ENCODE results near the gene RAI1. TPM values are rescaled to one million over a fixed set of nuclear protein-coding genes. Genes with fewer than 3 reads are reported as not detected.

The RAI1 gene
- total RNA-seq, 1 donor from 2014 or later = 30.1 TPM

GRCh38 chr17:17737961-17738894, 57.0 kb downstream of the RAI1 start:
- intact Hi-C loops (cut with micrococcal nuclease) = loop anchor here (10.0 kb wide), 1 partner anchor 63 kb away; no protein-coding TSS in a partner anchor
- no peak for DNase-seq

GRCh38 chr17:17738901-17739300, 57.6 kb downstream of the RAI1 start:
- intact Hi-C loops (cut with micrococcal nuclease) = loop anchor here (10.0 kb wide), 1 partner anchor 64 kb away; no protein-coding TSS in a partner anchor
- peak; percentile 77 for ATAC-seq
- DNase-seq = peak; percentile 54

More at GRCh38 chr17:17737961-17738894, 57.0 kb downstream of the RAI1 start:
- ATAC-seq = peak; percentile 9

- DNase-seq (peak; percentile 64), ATAC-seq (peak; percentile 58)
- intact Hi-C loops (cut with micrococcal nuclease) = loop anchor here (10.0 kb wide), 1 partner anchor 65 kb away; no protein-coding TSS in a partner anchor
These were observed 58.3 kb downstream of the RAI1 start for GRCh38 chr17:17739388-17740066.

GRCh38 chr17:17740615-17741348, 59.5 kb downstream of the RAI1 start:
- intact Hi-C loops (cut with micrococcal nuclease) = no loop called here
- no peak for DNase-seq

GRCh38 chr17:17741349-17742023, 60.2 kb downstream of the RAI1 start:
- peak; percentile 54 for DNase-seq
- intact Hi-C loops (cut with micrococcal nuclease) = no loop called here
- peak; percentile 15 for ATAC-seq

More at GRCh38 chr17:17740615-17741348, 59.5 kb downstream of the RAI1 start:
- ATAC-seq = no peak

GRCh38 chr17:17742133-17742621, 60.9 kb downstream of the RAI1 start:
- no peak for ATAC-seq
- intact Hi-C loops (cut with micrococcal nuclease) = no loop called here
- no peak for DNase-seq

- ATAC-seq (no peak), DNase-seq (no peak)
- intact Hi-C loops (cut with micrococcal nuclease) = no loop called here
These were observed 61.6 kb downstream of the RAI1 start for GRCh38 chr17:17742688-17743390.

- intact Hi-C loops (cut with micrococcal nuclease) = no loop called here
- DNase-seq (no peak), ATAC-seq (no peak)
These were observed 62.3 kb downstream of the RAI1 start for GRCh38 chr17:17743391-17744112.

- intact Hi-C loops (cut with micrococcal nuclease) = no loop called here
- ATAC-seq = no peak
- DNase-seq = no peak
These were observed 62.9 kb downstream of the RAI1 start for GRCh38 chr17:17744116-17744515.

- DNase-seq = no peak
- no peak for ATAC-seq
- intact Hi-C loops (cut with micrococcal nuclease) = no loop called here
These were observed 64.5 kb downstream of the RAI1 start for GRCh38 chr17:17745476-17746455.

- DNase-seq = no peak
- no peak for ATAC-seq
- intact Hi-C loops (cut with micrococcal nuclease) = no loop called here
These were observed 66.9 kb downstream of the RAI1 start for GRCh38 chr17:17748179-17748578.

GRCh38 chr17:17748604-17749003, 67.3 kb downstream of the RAI1 start:
- ATAC-seq (no peak), DNase-seq (no peak)
- intact Hi-C loops (cut with micrococcal nuclease) = no loop called here

- intact Hi-C loops (cut with micrococcal nuclease) = no loop called here
- ATAC-seq (no peak), DNase-seq (no peak)
These were observed 67.9 kb downstream of the RAI1 start for GRCh38 chr17:17749025-17749772.

- DNase-seq (no peak), ATAC-seq (no peak)
- intact Hi-C loops (cut with micrococcal nuclease) = no loop called here
These were observed 68.7 kb downstream of the RAI1 start for GRCh38 chr17:17749921-17750320.

GRCh38 chr17:17750881-17751280, 69.6 kb downstream of the RAI1 start:
- DNase-seq = no peak
- intact Hi-C loops (cut with micrococcal nuclease) = no loop called here
- no peak for ATAC-seq
